Kasumi-1 (cell line): ENCODE measurements around the gene ACTN1.

ENCODE experiments used
- DNase-seq, 2 experiments: peaks; one replicate each; lab custom pipeline; 2025; lab: John Stamatoyannopoulos, UW

The ACTN1 gene

DNA sequence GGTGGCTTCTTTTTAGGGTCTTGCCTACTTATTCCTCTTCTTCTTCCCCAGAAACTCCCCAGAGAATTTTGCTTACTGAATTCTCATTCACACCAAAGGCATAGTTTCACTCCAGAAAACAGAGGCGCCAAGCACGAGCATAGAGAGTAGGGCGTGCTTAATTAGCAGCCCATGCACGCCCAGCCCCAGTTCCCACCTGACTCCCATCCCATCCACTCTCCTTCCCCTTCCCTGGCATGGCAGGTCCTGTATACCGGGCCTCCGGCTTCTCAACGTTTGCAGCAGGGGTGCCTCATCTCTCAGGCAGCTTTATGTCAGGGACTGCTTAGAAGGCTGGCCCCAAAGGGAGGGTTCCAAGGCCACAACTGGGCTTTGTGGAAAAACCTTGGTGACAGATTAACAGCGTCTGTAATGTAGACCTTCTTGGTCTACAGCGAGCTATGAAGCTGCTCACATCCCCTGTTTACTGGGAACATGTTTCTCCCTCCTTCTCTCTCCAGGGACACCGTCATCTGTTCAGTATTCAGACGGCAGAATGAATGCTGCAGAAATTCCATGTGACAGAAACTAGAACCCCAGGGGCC is 62.7 kb downstream of the ACTN1 start:
- no peak for DNase-seq

DNA sequence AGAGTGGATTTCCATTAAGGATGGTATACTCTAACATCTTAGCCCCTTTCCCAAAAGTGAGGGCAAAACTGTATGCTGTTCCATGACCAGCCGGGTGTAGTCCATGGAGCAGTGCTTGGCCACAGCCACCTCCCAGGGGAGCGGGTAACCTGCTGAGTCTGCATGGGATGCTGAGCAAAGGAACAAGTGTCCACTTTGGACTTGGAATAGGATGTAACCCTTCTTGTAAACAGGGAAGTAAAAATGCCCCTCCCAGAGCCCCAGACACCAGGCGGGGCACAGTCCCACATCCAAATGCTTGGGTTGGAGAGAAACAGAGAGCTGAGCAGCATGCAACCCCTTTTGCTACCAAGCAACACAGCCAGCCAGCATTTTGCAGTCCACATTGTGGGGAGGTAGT is 65.6 kb downstream of the ACTN1 start:
- DNase-seq: no peak

DNA sequence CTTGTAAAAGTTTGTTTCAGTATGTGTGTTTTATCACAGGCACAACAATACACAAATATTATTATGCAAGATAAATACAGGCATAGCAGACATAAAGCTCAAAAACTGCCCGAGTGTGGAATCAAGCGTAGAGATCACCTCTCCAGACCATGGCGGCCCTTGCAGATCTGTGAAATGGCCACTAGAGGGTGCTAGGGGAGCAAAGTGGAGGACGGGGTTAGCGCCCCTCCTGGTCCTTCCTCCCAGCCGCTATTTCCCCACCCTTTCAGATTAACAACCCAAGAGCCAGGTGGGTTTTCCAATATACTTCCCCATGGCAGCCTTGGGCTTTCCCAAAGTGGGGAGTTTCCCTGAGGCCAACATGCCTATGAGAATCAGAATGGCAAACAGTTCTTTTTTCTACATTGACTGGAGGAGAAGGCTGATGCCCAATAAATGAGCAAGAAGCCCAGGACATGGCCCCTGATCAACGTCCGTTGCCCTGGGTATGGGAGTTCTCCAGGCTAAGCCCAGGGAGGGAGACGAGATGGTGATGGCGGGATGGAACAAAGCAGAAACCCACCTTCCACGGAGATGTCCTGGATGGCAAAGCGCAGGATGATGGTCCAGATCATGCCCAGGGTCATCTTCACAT is 67.4 kb downstream of the ACTN1 start:
- peak; percentile 80 to 85 for DNase-seq

DNA sequence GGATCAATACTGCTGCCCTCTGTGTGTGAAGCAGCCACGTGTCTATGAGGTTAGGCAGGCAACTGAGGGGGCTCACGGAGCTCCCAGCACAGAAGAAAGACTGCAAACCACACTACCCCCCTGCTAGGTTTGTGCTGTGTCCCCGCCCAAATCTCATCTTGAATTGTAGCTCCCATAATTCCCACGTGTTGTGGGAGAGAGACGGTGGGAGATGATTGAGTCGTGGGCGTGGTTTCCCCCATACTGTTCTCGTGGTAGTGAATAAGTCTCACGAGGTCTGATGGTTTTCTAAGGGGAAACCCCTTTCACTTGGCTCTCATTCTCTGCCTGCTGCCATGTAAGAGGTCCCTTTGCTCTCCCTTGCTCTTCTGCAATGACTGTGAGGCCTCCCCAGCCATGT is 68.6 kb downstream of the ACTN1 start:
- DNase-seq: no peak

DNA sequence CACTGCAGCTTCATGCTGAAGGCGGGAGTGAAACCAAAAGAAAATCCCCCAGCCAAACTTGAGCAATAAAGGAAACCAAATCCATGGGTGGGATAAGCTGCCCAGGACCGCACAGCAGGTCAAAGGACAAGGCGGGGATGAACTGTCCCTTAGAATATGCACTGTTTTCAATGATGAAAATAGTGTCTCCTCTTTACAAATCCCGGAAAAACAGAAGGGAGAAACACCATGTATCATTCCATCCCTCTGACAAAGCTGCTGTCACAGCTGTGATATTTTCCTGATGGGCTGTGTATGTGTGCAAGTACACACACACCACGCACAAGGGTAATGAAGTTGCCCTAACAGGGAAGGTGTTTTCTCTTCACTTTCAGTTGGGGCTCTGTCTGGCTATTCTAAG is 70.3 kb downstream of the ACTN1 start:
- DNase-seq: no peak

DNA sequence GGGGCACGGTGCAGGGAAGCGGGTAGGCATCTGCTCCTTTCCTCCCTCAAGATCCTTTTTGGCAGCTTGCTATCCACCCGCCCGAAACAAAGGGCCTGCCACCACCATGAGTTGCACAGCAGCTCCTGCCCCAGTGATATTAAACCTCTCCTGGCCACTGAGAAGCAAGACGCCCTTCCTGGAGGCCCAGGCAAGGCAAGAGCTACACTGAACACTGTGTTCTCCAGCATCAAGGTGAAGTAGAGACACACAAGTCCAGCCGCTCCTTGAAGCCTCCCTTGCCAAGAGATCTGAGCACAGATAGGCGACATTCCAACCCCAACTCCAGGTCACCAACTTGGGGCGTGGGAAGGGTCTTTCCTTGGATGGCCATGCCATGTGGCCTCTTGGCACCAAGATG is 70.9 kb downstream of the ACTN1 start:
- no peak for DNase-seq

DNA sequence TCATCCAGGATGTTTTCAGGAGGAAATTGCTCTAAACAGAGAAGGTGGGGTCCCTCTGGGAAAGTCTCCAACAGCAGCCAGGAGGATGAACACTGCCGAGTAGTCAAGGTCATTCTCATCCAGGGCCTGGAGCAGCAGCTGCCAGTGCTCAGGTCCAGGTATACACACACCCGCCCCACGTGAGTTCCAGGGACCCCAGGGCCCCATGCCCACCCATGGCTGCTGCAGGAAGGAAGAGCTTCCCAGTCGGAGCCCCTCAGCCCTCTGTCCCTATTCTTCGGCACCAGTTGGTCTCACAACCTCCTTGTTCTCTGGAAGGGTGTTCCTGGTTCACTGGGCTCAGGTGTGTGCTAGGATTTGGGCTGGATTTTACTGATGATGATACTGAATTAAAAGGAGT is 72.7 kb downstream of the ACTN1 start:
- no peak for DNase-seq

DNA sequence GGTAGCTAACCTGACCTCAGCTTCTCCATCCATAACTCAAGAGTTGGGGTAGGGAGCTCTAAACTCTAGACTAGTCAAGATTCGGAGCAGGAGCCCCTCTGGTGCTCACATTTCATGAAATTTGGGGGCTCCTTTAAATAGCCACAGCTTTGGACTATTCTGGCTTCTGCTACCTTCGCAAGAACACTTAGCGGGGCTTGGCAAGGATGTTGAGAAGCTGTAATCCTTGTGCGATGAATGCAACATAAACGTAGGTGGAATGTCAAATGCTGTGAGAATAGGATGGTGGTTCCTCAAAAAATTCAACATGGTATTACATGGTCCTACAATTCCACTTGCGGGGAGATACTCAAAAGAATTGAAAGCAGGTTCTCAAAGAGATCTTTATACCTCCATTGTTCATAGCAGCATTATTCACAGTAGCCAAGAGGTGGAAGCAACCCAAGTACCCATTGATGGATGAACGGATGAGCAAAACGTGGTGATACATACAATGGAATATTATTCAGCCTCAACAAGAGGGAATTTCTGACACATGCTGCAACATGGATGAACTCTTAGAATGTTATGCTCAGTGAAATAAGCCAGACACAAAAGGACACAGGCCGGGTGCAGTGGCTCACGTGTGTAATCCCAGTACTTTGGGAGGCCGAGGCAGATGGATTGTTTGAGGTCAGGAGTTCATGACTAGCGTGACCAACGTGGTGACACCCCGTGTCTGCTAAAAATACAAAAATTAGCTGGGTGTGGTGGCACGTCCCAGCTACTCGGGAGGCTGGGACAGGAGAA is 73.8 kb downstream of the ACTN1 start:
- DNase-seq: no peak

DNA sequence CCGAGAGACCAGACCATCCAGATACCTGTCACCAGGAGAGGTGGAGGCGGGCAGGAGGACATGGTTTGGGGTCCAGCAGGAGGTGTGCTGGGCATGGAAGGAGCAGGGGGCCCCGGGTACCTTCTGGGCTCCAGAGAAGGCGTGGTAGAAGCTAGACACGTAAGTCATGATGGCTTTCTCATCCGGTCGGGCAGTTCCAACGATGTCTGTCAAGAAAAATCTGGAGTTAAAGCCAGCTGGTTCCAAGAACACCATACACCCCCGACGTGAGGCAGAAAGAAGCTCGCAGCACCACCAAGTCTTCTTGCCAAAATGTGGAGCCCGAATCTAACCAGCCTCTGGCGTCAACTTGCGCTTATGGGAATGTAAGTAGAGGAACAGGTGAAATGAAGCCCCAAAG is 76.7 kb downstream of the ACTN1 start:
- no peak for DNase-seq

DNA sequence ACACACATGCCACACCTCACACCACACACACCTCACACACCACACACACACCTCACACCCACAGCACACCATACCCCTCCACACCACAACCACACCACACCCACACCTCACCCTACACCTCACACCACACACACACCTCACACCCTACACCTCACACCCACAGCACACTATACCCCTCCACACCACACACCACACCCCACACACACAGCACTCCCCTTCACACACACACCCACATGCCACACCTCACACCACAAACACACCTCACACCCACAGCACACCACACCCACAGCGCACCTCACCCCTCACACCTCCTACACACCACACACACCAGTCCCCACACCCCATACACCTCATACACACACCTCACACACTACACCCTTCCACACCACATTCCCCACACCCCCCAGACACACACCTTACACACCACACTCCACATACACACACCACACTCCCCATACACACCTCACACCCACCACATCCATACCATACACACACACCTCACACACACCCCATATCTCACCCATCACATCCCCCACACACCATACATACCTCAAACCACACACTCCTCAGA is 80.0 kb downstream of the ACTN1 start:
- DNase-seq: no peak

DNA sequence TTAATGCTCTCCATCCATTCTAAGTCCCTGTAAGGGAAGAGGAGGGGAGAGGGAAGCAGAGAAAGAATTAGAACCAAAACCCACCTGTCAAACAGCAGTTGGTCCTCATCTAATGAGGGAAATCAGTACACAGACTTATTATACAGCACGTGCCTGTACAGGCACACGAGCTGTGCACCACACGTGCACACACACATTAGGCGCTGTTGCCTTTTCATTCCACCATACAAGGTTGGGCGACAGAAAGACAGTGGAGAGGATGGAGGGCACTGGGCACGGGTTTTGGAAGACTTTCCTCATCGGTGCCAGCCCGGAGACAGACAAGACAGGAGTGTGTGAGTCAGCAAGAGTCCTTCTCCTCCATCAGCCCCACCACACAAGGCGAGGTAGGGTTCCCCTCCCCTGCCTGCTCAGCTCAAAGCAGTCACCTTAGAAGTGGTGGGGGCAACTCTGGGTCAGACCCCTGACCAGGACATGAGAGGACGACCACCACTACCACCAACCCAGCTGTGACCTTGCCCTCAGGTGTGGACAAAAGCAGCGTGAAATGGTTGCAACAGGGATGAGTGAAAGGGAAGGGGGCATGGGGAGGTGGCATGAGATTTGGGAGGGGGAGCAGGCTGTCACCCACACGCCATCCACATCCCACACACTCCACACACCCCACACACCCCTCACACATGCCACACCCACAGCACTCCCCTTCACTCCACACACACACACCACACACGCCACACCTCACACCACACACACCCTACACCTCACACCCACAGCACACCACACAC is 80.7 kb downstream of the ACTN1 start:
- no peak for DNase-seq

DNA sequence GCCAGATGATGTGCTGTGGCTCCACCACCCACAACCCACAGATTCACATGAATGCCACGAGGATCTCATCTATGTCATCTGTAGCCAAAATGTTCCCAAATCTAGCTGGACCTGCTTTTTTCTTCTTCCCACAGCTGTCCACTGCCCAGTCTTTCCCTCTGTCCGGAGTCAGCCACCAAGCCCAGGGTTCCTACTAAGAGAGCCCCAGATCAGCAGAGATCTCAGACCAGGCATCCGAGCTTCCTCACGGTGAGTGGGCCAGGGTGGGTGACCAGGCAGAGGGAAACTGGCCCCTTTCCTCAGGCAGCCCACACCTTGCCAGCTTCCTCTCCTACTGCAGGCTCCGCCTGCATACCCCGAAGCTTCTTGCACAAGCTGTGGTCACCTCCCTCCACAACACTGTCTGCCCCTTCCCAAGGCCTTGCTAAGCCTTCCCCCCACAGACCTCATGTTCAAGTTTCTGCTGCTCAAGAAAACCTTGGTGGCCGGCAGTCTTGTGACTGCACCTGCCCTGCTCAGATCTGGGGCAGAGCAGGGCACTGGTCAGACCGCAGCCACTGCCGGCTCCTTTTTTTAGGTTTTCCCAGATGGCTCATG is 81.4 kb downstream of the ACTN1 start:
- DNase-seq: peak in 1 of 2 experiments; percentile 9

DNA sequence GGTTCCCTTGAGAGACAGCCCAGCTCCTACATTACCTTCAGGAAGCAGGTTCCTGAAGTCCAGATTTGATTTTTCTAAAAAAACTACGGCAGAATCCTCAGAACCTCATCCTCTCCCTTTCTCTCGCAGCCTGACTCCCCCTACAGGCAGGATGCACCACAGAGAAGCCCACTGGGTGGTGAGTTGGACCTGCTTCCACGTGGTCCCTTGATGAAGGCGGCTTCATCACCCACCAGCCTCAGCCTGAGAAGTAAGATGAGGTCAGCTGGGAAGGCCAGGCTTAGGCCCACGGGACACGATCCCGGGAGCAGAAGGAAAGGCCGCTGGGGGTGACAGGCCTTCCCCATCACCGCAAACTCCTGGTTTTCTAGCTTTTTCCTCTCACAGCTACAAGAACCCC is 83.0 kb downstream of the ACTN1 start:
- no peak for DNase-seq

DNA sequence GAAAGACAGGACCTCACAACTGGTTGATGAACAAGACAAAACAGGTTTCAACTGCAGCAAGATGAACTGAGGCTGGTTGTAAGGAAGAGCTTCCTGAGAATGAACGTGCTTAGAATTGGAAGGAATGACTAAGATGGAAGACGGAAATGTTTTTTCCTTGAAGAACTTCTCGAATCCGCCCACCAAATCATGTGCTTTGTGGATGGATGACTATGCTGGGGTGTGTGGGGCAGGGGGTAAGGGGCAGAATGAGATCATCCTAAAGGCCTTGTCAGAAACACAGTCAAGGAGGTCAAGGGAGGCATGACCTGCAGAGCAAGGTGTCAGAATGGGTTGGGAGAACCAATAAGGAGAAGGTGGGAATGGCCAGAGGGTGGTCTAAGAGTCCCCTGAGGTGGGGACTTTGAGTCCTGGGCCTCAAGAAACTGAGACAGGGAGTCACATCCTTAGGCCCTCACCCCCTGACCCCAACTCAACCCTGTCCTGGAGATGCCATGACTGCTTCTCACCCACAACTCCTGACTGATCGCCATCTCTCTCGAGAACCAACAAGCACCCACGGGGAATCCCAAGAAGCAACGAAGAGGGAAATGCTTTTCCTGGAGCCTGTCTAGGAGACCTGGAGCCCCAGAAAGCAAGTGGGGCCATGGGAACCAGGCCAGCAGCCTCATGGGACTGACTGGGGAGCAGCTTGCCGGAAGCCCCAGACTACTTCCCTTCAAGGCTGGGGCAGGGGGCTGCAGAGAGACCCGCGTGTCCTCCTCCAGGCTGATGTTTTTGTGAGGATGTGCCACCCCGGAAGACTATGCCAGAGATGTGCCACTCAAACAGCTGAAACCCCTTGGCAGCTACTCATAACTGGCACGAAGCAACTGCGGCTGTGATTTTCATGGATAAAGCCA is 84.0 kb downstream of the ACTN1 start:
- DNase-seq: no peak

DNA sequence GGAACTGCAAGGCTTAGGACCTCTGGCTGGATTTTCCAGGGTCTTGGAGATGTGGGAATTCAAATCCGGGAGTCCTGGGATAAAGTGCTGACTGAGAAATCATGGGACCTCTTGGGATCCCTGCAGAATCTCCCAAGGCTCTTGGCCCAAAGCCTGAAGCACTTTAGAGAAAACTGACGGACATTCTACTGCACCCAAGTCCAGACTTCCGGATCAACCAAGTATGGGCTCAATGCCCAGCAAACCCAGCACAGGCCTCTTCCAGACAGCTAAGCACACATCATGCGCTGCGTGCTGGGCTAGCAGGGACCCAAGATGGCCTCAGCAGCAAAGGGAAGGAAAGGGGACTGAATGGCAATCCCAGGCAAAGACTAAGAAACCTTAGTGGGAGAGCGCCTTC is 85.0 kb downstream of the ACTN1 start:
- DNase-seq: no peak

DNA sequence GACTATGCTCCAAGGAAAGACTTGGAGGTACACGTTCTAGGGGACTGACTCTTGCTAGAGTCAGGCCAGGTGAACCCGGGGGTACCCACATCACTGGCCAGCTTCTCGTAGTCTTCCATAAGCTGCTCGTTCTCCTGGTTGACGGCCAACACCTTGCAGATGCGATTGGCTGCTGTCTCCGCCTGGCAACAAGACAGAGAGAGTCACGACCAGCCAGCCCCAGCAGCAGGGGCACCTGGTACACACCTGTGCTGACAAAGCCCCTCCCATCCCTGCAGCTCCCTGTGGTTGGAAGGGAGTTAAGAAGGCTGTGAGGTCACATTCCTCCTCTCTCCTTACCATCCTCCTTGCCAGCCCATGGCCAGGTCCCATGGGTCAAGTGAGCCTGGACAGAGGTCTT is 85.5 kb downstream of the ACTN1 start:
- no peak for DNase-seq

DNA sequence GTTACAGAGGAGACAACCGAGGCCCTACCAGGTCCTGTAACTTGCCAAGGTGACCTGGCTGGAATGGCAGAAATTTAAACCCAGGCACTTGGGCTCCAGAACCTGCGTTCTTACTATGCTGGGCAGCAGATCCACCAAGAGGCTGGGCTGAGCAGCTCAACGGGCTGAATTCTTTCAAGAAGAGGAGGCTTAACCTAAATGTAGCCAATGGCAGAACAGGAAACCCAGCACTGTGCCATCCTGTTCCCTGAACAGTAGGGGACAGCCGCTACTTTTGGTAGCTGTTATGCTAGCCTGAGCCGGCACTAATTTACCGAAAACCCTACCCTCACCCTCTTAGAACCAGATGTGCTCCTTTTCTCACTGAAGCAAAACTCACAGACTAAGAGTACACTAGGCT is 86.1 kb downstream of the ACTN1 start:
- DNase-seq: no peak

DNA sequence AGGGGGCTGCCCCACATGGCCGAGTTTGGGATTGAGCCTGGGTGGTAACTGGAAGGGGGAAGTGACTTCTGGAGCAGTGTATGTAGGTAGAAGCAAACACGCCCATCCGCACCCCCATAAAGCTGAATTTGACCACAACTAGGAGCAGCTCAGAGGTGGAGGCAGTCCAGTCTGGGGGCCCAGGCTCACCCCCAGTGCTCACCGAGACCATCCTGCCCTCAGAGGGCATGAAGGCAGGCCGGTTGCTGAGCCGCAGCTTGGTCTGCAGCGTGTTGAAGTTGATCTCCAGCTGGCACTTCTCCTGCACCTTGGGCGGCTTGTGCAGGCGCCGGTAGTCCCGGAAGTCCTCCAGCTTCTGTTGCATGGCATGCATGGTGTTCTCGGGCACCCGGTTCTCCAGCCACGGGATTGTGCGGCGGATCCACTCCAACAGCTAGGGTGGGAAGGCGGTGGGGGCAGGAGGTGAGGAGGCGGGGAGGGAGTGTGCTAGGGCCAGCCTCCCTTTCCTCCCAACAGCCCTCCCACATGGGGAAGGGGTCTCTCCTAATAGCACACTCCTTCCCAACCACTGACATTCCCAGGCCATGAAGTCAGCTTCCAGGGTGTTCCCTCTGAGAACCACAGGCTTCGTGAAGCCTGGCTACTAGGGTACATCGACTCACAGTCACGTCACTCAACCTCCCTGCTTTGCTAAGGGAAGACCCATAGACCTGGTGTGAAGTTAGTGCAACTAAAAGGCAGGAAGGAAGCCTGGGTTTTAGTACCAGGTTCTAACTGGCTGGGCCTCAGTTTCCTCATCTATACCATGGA is 87.0 kb downstream of the ACTN1 start:
- no peak for DNase-seq

DNA sequence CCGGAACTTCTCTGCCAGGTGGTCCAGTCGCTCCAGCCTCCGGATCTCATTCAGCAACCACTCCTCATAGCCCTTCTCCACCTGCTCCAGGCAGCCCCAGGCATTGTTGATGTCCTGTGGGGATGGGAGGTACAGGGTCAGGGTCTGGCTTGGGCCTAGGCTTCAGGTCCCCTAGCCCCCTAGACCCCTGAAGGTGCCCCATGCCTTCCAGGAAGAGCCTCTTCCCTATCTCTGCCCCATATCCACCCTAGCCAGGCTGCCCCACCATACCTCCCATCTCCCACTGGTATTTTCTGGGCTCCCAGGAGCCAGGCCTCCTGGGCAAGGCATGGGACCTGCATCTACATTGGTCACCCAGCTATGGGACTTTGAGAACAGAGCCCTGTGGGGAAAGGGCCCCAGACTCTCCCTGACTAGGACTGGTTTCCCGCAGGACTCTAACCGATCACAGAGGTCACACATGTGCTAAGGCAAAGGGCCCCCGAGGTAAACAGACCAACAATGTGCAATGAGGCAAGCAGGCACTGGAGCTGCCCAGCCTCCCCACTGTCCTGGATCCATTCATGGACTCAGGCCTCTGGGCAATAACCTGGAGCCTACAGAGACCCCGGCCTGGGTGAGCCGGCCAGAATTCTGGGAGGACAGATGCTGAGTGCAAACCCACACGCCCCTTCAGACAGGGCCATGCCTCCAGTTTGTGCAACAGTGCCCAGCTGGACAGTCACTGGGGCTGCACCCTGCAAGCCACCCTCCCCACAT is 88.8 kb downstream of the ACTN1 start:
- DNase-seq: no peak
